CD4-positive, alpha-beta T cell treated with Interleukin-12 subunit alpha and Interleukin-12 subunit beta, for 1 hour (primary cell): ENCODE results near the gene CERS1.
"Not testable (repeated sequence)": the region's sequence is repeated elsewhere in the genome, so short reads cannot be mapped to it uniquely, and the experiment has no call there.

Experiments used
- DNase-seq: peaks from one replicate; pipeline ENCODE4 v3.0.0-alpha.2; 2020

The CERS1 gene

DNA sequence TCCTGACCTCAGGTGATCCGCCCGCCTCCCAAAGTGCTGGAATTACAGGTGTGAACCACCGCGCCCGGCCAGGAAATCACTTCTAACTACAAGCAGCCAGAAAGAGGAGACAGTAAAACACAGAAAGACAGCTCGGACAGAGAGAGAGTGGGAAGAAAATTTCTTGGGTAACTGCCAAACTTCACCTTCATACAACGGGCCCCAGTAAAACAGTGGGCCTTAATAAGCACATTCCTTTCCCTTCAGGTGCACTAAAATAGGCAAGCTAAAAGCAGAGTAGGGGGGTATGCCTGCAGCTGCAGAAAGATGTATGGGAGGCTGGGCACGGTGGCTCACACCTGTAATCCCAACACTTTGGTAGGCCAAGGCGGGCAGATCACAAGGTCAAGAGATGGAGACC, 21.6 kb upstream of the CERS1 start:
- not testable (repeated sequence) for DNase-seq

DNA sequence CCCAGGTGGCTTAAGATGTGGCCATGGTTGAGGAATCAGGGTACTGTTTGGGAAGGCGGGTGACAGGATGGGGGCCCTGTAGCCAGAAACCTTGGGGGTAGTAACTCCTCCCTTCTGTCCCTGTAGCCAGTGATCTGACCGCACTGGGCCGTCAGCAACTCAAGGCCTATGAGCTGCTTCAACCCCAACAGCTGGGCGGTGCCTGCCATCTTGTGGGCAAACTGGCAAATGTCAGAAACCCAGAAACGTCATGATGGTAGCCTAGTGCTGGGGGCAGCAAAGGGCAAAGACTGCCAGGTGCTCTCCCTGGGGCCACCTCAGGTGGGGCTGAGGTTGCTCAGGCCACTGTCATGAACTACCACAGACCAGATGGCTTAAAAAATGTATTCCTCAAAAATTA, 19.7 kb upstream of the CERS1 start:
- peak; percentile 37 for DNase-seq

DNA sequence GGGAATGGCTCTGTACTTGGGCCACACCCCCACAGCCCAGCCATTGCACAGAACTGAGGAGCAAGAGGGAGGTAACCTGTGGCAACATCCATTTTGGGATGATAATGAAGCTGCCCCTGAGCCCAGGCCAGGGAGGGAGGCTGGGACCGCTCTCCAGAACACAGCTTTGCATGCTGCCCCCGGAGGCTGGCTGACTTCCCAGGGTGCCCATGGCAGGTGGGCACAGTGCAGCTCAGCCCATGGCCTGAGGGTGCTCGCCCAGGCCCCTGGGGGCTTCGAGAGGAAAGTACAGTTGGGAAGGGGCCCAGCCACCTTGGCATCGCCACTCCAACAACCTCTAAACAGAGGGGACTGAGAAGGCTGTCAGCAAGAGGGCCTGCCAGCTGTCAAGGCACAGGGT, 17.5 kb upstream of the CERS1 start:
- no peak for DNase-seq

DNA sequence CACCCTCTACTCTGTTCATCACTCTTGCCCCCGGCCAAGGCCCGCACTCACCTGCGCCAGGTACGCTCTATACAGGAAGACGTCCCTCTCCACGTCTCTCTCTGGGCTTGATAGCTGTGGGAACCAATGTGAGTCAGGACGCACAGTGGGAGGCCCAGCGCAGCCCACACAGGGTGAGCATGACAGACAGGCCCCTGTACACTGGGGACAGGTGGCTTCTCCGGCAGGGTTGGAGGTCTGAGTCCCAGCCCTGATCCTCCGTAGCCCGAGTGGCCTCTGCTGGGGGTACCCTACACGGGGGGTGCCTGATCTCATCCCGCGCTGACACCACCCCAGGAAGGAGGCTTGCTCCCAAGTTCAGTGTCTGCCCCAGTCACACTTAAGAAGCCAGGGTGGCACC, 17.0 kb upstream of the CERS1 start:
- DNase-seq = no peak

DNA sequence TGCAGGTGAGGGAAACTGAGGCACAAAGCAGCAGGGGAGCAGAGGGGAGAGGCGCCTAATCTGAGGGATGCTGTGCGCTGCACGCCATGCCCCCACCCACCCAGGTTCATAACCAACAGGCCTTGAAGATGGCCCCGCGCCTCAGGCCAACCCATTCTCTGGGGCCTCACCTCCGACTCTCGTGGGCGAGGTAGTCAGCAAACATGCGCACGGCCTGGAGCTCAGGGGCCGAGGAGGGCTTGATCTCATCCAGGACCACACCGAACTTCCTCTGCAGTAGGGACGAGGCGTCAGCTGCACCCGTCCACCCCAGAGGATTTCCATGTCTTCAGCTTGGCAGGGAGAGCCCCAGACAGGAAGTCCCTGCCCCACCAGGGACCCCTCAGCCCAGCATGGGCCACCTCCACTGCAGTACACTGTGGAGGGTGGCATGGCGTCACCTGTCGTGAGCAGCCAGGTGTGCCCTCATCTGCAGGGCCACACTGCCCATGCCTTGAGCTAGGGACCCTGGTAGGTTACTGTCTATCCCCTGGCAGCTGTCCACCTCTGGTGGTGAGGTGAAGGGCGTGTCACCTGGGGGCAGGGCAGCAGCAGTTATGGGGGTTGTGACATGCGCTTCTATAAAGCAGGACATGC, 15.0 kb upstream of the CERS1 start:
- DNase-seq = no peak

DNA sequence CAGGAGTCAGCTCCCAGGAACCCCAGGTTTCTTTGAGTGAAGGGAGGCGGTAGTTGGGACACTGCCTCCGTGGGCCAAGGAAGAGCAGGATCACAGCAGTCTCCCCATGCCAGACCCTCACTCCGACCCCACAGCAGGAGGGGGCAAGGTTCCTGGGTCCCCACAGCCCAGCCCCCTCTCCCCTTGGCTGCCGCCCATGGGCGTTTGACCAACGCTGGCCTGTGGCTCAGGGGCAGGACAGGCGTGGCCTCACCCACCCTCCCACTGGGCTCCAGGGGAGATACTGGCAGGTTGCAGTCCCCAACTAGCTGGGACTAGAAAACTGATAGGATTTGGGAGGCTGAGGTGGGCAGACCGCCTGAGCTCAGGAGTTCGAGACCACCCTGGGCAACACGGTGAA, 14.1 kb upstream of the CERS1 start:
- DNase-seq = no peak

DNA sequence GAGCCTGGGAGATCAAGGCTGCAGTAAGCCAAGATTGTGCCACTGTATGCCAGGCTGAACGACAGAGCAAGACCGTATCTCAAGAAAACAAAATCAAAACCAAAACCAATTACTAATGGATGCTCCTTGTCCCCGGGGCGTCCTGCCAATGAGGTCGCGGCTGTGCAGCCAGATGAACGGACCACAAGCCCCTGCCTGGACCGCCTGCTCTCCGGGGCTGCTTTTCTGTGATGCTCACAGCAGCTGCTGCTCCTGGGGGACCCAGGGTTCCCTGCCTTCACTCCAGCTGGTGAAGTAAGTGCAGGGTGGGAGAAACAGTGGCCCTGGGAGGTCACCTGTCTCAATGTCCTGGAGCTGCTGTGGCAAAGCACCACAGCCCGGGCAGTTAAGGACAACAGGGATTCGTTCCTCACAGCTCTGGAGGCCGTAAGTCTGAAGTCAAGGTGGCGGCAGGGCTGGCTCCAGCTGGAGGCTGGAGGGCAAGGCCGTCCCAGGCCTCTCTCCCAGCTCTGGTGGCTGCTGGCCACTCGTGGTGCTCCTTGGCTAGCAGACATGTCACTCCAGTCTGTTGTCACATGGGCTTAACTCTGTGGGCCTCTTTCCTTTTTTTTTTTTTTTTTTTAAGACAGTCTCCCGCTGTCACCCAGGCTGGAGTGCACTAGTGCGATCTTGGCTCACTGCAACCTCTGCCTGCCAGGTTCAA, 13.1 kb upstream of the CERS1 start:
- no peak for DNase-seq

DNA sequence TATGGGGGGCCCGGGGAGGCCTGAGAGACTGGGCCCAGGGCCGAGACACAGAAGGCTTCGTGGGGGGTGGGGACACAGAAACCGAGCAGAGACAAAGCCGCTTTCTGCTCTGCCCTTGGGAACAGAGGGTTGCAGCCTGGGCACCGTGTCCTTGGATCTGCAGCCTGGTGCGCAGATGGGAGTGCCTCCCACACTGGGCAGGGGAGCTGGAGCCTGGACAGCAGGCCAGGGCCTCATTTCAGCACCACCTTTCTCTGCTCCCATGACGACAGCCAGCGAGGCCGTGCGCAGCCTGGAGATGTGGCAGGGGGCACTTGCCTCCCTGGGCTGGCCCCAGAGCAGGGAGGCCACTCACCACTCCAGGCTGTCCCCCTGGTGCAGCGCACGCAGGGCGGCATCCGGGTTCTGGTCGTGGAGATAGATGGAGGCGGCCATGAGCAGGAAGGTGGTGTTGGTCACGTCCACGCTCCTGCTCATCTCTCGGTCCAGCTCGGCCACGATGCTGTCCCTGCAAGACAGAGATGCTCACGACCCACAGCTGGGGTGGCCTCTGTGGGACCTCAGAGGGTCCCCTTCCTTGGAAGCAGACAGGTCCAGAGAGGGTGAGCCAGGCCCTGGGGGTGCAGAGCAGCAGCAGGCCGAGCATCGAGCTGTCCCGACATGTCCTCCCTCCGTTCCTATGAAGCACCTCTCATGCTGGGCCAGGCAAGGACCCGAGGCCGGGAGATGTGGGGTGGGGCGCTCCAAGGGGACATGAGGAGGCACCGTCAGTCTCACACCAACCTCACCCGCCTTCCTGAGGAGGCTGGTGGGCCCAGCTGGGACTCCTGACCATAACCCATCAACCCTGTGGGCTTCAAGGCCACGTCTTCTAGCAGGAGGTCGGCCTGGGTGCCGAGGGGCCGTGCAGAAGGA, 10.9 kb upstream of the CERS1 start:
- DNase-seq = no peak

DNA sequence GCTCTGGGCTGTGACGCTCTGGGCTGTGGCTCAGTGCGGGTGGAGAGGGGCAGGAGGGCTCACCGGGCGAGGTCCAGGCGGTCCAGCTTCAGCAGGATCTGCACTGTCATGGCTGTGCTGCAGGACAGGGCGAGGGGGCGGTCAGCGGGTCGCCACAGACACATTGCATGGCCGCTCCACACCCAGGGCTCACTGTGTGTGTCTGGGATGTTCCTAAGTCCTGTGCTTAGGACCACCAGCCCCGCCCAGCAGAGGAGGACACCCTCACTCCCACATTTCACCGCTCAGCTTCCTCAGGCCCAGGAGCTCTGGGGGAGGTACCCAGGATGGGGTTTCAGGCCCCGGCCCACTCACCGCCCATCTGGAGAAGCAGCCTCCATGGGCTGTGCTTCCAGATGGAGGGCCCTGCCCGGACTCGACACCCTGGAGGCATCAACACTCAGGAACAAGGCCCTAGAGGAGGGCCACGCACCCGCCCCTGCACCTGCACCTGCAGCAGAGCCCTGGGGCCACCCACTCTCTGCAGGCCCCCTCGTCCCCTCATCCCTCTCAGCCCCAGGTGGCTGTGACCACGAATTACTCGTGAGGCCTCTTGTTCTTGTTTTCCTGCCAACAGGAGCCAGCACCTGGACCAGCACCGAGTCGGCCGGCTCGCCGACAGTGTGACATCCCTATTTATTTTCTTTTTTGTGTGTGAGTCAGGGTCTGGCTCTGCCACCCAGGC, 9.7 kb upstream of the CERS1 start:
- no peak for DNase-seq

DNA sequence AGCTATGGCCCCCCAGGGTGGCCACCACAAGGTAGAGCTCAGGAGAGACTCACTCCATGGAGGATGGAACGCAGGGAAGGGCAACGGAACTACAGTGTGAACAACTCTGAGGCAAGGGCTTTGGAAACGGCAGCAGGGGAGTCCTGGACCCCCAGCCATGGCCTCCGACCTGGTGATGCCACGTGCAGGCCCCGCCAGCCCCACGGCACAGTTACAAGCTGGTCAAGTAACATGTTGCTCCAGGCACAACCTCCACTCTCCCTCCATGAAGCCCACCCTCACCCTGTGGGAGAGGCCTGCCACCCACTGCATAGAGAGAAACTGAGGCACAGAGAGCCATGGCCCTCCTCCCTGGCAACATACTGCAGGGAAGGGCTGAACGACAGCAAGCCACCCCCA, 9.1 kb upstream of the CERS1 start:
- DNase-seq = no peak

DNA sequence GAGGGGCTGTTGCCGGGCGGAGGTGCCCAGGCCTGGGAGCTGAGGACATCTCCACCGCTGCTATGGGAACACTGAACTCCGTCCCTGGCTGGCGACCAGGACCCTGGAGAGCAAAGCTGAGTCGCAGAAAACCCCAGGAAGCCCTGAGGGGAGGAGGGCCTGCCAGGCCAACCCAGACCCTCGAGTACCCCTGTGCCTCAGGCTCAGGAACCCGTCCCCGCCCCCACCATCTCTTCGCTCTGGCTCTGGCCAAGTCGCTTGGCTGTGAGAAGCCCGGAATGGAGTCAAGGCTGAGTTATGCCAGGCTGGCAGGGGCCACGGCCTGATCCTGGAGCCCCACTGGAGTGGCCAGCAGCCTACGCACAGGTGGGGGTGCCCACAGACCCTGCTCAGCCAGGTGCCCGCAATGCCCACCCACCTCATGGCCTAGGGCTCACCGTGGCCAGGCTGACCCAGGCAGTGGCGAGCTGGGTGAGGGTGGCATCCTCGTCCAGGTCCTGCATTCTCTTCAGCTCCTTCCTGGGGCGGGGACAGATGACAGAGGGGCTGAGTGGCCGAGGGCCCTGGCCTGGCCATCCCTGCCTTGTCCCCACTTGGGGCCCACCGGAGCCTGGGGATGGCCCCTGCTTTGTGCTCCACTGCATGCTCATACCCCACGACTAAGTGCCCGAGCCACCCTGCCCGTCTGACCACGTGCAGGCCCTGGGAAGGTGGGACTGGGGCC, 8.5 kb upstream of the CERS1 start:
- no peak for DNase-seq

DNA sequence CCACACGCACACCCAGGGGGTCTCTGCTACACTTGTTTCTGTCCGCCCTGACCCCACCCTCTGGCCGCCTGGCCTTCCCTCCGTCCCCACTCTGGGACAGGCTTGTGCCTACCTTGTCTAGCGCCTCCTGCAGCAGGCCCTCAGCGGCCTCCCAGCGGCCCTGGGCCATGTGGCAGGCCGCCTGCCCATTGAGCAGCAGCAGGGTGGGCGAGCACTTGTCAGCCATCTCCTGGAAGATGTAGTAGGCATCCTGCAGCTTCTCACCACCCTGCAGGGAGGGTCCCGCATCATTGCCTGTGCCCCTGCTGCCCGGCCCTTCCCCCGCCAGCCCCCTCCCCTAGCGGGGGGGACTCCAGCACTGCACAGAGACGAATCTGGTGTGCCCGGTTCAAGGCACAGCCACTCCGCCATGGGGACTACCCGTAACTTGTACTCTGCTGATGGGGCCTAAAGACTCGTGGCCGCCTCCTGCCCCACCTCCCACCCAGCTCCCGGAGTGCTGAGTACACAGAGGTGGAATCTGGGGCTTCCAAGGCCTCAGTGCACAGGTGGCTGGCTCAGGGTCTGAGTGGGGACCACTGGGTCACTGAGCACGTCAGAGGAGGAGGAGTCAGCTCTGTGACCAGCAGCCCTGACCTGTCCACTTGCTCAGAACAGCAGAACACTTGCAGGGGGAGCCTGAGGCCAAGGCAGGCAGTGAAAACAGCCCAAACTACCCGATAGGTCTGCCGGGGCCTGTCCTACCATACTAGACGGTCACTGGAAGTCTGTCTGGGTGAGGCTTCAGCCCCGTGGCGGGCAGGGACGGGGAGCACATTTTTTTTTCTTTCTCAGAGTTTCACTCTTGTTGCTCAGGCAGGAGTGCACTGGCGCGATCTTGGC, 7.4 kb upstream of the CERS1 start:
- no peak for DNase-seq

DNA sequence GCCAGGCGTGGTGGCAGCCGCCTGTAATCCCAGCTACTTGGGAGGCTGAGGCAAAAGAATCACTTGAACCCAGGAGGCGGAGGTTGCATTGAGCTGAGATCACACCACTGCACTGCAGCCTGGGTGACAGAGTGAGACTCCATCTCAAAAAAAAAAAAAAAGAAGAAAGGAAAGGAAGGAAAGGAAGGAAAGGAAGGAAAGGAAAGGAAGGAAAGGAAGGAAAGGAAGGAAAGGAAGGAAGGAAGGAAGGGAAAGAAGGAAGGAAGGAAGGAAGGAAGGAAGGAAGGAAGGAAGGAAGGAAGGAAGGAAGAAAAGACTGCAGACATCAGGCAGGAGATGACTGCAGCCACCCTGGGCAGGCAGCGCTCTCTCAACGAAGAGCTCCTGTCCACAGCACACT, 6.6 kb upstream of the CERS1 start:
- not testable (repeated sequence) for DNase-seq

DNA sequence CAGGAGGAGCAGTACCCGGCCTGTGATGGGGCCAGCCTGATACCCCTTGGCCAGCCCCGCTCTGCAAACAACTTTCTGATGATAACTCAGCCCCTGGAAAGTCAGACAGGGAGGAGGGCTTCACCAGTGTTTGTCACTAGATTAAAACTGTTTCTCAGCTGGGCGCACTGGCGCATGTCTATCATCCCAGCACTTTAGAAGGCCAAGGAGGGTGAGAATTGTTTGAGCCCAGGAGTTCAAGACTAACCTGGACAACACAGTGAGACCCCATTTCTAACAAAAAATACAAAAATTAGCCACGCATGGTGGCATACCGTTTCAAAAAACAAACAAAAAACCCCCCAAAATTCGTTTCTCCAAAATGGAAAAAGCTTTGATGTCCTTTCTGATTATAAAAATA, 5.5 kb upstream of the CERS1 start:
- no peak for DNase-seq

DNA sequence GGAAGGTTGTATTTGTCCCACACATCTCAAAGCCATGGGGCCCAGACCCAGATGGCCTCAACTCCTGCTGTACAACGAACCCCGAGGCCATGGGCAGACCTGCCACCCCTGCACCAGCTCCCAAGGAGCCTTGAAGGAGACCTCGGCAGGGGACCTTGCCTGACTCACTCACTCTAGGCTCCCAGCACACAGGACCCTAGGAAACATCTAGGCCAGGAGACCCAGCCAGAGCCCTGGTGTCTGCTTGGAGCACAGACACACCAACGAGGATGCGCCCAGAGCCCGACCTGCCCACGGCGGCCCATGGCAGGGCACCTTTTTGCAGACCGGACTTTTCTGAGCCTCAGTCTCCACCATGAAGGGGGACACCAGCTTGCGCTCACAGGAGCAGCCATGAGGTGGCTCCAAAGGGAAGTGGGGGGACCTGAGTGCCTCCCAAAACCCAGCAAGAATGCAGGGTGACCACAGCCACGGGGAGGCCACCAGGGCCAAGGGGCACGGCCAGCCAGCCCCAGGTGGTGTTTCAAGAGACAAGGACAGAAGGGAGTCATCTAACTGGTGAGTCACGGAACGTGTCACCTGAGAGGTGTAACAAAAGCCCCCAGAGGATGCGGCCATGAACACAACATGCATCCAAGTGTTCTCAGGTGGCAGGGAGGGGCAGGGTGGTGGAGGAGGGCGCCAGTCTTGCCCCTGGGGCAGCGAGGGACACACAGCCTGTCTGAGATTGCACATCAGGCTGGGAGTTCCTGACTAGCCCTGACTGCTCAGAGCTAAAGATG, 4.9 kb upstream of the CERS1 start:
- DNase-seq = no peak

DNA sequence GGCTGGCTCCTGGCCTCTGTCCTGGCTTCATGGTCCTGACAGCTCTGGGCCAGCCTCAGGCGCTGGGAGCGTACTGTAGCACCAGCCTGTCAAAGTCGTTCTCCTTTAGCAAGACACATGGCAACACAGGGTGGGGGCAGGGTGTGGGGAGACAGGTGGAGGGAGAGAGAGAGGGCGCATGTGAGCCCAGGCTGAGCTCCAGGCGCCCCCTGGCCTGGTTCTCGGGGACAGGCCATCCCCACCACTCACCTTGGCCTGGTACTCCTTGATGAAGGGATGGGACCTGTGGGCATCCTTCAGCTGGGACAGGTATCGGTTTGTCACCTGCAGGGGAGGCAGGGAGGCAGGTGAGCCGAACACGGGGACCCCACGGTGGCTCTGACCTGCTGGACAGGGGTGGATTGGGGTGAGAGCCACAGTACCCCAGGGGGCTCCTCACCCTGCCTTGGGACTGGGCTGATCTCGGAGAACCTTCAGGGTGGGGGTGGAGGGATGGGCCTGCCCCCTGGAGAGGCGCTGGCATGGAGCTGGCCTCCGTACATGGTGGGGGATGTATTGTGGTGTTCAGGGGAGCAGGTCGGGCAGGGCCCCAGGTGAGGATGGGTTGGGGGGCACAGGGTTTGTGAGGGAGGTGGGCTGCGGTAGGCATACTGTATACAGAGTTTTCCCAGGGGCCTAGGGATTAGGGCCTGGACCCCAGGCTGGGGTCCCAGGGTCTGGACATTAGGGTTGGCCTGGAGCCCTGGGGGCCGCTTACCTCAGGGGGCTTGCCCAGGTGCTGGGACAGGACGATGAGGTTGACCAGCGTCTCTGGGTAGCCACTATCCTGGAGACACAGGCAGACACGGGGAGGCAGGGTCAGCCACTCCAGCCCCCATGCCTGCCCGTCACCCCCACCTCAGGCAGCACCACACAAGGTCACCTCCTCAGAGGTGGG, 3.9 kb upstream of the CERS1 start:
- DNase-seq = no peak

DNA sequence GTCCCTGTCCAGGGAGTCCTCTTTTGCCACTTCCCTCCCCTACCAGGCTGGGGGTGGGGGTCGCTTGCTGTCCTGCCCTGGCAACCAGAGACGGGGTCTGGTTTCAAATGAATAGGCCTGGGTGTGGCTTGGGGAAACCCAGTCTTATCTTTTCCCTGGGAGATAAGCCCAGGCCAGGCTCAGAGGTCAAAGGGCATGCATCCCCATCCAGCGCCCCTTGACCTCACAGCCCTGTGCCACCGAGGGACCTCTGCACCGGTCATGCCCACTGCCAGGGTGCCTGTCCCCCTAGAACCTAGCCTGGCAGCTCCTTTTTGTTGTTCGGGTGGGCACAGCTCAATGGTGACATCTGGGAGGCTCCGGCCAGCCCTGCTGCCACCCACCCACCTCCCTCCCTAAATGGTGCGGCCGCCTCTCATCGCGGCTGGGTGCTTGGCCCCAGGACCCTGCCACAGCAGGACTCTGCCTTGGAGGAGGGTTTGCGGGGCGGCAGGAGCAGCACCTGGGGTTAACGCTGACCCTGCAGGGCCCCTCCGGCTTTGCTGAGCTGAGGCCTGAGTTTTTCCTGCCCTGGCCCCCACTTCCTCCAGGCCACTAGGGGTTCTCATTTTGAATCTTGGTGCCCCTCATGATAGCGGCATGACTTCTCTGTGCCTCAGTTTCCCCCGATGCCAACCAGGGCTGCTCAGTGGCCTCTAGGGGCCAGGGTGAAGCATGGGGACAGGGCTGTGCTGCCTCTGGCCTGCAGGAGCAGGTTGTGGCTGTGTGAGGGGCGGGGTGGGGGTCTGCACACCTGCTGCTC, 2.9 kb upstream of the CERS1 start:
- no peak for DNase-seq

DNA sequence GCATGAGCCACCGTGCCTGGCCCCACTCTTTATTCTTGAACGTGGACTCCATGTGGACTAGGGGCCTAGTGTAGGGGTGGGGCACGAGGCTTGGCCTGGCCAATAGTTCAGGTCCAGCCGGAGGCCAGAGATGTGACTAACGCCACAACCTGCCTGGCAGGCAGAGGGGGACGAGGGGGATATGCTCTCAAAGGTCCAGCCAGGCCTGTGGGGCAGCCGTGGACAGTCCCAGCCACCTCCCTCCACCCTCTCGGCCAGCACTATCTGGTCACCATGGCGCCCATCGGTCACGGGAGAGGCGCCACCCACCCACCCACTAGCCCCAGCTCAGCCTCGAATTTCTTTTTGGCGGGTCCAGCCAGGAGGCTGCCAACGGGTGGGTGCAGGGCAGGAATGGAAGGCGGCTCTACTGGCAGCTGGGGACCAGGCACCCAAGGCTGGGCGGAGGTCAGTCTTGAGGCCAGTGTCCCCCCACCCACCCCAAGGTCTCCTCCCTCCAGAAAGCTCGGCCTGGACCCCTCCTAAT, 2.2 kb upstream of the CERS1 start:
- no peak for DNase-seq
